Gastroesophageal sphincter (tissue), 4 donors: ENCODE results near the gene POU4F1. TPM values are rescaled to one million over a fixed set of nuclear protein-coding genes. Genes with fewer than 3 reads are reported as not detected.

Experiments
- ATAC-seq: fragments of 150-250 bp; one replicate; pipeline ENCODE4 v1.9.1; 2016; ENCODE audit warnings: mild to moderate bottlenecking, moderate library complexity
- H3K27ac ChIP-seq, 4 donors: fragments of 200-600 bp; sonication (generic) in 3 of 4; 1 replicate in 3 of 4; 2 replicates in 1 of 4; pipeline ENCODE4 v1.5.1; 2016 to 2019
- H3K27me3 ChIP-seq: fragments of 200-600 bp; sonication (generic); one replicate; pipeline ENCODE4 v1.5.1; 2019
- H3K36me3 ChIP-seq, 2 donors: fragments of 200-600 bp; sonication (generic); one replicate each; pipeline ENCODE4 v1.5.1; 2019; ENCODE audit warnings: control low read depth in 1 of 2
- H3K4me1 ChIP-seq, 3 donors: fragments of 200-600 bp; sonication (generic); 1 replicate in 2 of 3; 2 replicates in 1 of 3; pipeline ENCODE4 v1.5.1; 2016 to 2019; ENCODE audit warnings: control low read depth in 2 of 3
- H3K4me3 ChIP-seq, 2 donors: fragments of 200-600 bp; sonication (generic); one replicate each; pipeline ENCODE4 v1.5.1; 2019; ENCODE audit warnings: mild to moderate bottlenecking in 1 of 2, moderate library complexity in 1 of 2
- H3K9me3 ChIP-seq, 3 donors: fragments of 200-600 bp; sonication (generic); one replicate each; pipeline ENCODE4 v1.5.1; 2017 to 2019; ENCODE audit warnings: control low read depth in 2 of 3
- CTCF ChIP-seq, 4 experiments: fragments of 200-600 bp in 2 of 4; fragments of 450-650 bp in 2 of 4; sonication (generic) in 1 of 4; IDR thresholded peaks; one replicate each; pipeline ENCODE4 v1.5.1; 2017 to 2019; ENCODE audit warnings: antibody characterized with exemption in 4 of 4, mild to moderate bottlenecking in 2 of 4, moderate library complexity in 2 of 4
- EP300 ChIP-seq: sonication (generic); formaldehyde crosslinking; IDR thresholded peaks from one replicate; pipeline ENCODE4 v1.6.1; 2017; ENCODE audit warnings: antibody characterized with exemption, mild to moderate bottlenecking
- POLR2A ChIP-seq, 2 donors: fragments of 450-650 bp; IDR thresholded peaks; one replicate each; pipeline ENCODE4 v1.6.1; 2017; ENCODE audit warnings: antibody characterized with exemption in 2 of 2, mild to moderate bottlenecking in 2 of 2, moderate library complexity in 1 of 2
- POLR2AphosphoS5 ChIP-seq: sonication (generic); formaldehyde crosslinking; IDR thresholded peaks from one replicate; pipeline ENCODE4 v1.6.1; 2017; ENCODE audit warnings: antibody characterized with exemption
- WGBS, 2 donors: methylation state at CpG; one replicate each; pipeline ENCODE4 v1.1.5; 2018; ENCODE audit warnings: low coverage in 1 of 2; 5-methylcytosine and 5-hydroxymethylcytosine counted together
- total RNA-seq, 4 donors: library from RNA; depleted of rRNA; stranded (reverse); fragments of >200 nt; gene quantifications; one replicate each; pipeline ENCODE4 v1.1.0, GENCODE V29; 2016

The POU4F1 gene
- total RNA-seq, 4 donors from 2014 or later: 0.08 TPM; not detected in 3

- H3K27me3 ChIP-seq: peaks cover 97% of the 10 kb centered on the region
- no CpG with 5 or more reads among the region's 112 CpGs for WGBS, 2 donors
These were observed 1.3 kb downstream of the POU4F1 start for GRCh38 chr13:78601874-78602560.

GRCh38 chr13:78601124-78601873, 2.1 kb downstream of the POU4F1 start:
- TF ChIP-seq EP300 (no peak), CTCF (IDR thresholded peaks at IDR 0.05) (no peak), POLR2AphosphoS5 (no peak), POLR2A (IDR thresholded peaks at IDR 0.05) (no peak)
- Histone ChIP-seq H3K27me3 (peaks cover 97% of the 10 kb centered on the region), H3K27ac (no peak overlapping the region), H3K36me3 (no peaks in the 10 kb centered on the region), H3K4me1 (peaks cover 0 to 35% (median 20%) of the 10 kb centered on the region in 3 donors), H3K9me3 (no peaks in the 10 kb centered on the region), H3K4me3 (peak overlapping the region in 1 of 2 donors; percentile 23)
- ATAC-seq: no peak
- 1 to 8% methylated on average over 2 to 16 of the region's 58 CpGs for WGBS, 2 donors

More at GRCh38 chr13:78601874-78602560, 1.3 kb downstream of the POU4F1 start:
- ATAC-seq: no peak
- H3K27ac ChIP-seq: no peak overlapping the region
- no peaks in the 10 kb centered on the region for H3K9me3 ChIP-seq
- H3K36me3 ChIP-seq: no peaks in the 10 kb centered on the region
- peak overlapping the region in 1 of 2 donors; percentile 23 for H3K4me3 ChIP-seq
- H3K4me1 ChIP-seq: peaks cover 0 to 32% (median 22%) of the 10 kb centered on the region in 3 donors
- TF ChIP-seq CTCF (IDR thresholded peaks at IDR 0.05): no peak

- 10 to 23% methylated on average over 12 to 13 of the region's 13 CpGs for WGBS, 2 donors
- H3K27me3 ChIP-seq: peaks cover 97% of the 10 kb centered on the region
These were observed 3.0 kb downstream of the POU4F1 start for GRCh38 chr13:78600280-78600883.

GRCh38 chr13:78599645-78600279, 3.6 kb downstream of the POU4F1 start:
- whole genome bisulfite sequencing, 2 donors: 10 to 13% methylated on average over 6 of the region's 6 CpGs

More at GRCh38 chr13:78600280-78600883, 3.0 kb downstream of the POU4F1 start:
- ATAC-seq: no peak
- Histone ChIP-seq H3K4me3 (no peak overlapping the region), H3K4me1 (peaks cover 0 to 44% (median 20%) of the 10 kb centered on the region in 3 donors), H3K36me3 (no peaks in the 10 kb centered on the region), H3K27ac (no peak overlapping the region), H3K9me3 (no peaks in the 10 kb centered on the region)
- no peak for TF ChIP-seq POLR2AphosphoS5
- TF ChIP-seq POLR2A (IDR thresholded peaks at IDR 0.05): no peak
- no peak for TF ChIP-seq CTCF (IDR thresholded peaks at IDR 0.05)
- TF ChIP-seq EP300: no peak

More at GRCh38 chr13:78599645-78600279, 3.6 kb downstream of the POU4F1 start:
- Histone ChIP-seq H3K4me3 (no peak overlapping the region), H3K4me1 (peaks cover 0 to 46% (median 20%) of the 10 kb centered on the region in 3 donors), H3K9me3 (no peaks in the 10 kb centered on the region), H3K27me3 (peaks cover 97% of the 10 kb centered on the region), H3K27ac (no peak overlapping the region), H3K36me3 (no peaks in the 10 kb centered on the region)
- no peak for ATAC-seq
- TF ChIP-seq CTCF (IDR thresholded peaks at IDR 0.05) (no peak), POLR2A (IDR thresholded peaks at IDR 0.05) (no peak), EP300 (no peak), POLR2AphosphoS5 (no peak)
